Smooth muscle cell of the umbilical artery (primary cell): ENCODE results near the gene LCN12. TPM values are rescaled to one million over a fixed set of nuclear protein-coding genes. Genes with fewer than 3 reads are reported as not detected.

Experiments
- total RNA-seq: library from RNA; depleted of rRNA; stranded (reverse); fragments of >200 nt; gene quantifications from 2 replicates; pipeline ENCODE4 v1.2.3, GENCODE V29; 2014

Gene LCN12
- 0.30 and 0.51 TPM in 2 replicates for total RNA-seq

GRCh38 chr9:136951541-136952320, at the start of gene LCN12:
LCN12 (plus strand) TSS chr9:136952273; CDS start chr9:136952328, 55 bp downstream.

GRCh38 chr9:136944519-136945332, 7.3 kb upstream of the LCN12 start, which contains the start of the genes C8G and FBXW5:
C8G (plus strand) TSS chr9:136945243; CDS start chr9:136945321, 78 bp downstream.
FBXW5 (minus strand) TSS chr9:136944738; CDS start chr9:136944083, 655 bp downstream.

GRCh38 chr9:136977223-136977622, 25.1 kb downstream of the LCN12 start, which contains the start of gene PTGDS:
PTGDS (plus strand) TSS chr9:136977504; CDS start chr9:136977579, 75 bp downstream.

GRCh38 chr9:136982232-136983051, 30.4 kb downstream of the LCN12 start, which contains the start of gene LCNL1:
LCNL1 (plus strand) TSS chr9:136982993; CDS start chr9:136983587, 594 bp downstream.

GRCh38 chr9:136991993-136992818, 40.1 kb downstream of the LCN12 start, which contains the start of gene PAXX:
PAXX (plus strand) TSS chr9:136992422; CDS start chr9:136992444, 22 bp downstream.

GRCh38 chr9:136996361-136997292, 44.6 kb downstream of the LCN12 start, which contains the start of gene CLIC3:
CLIC3 (minus strand) TSS chr9:136996568; CDS start chr9:136996543, 25 bp downstream.

Other genes with a start within 250 kb of the LCN12 start
- 0.30 and 0.51 TPM in 2 replicates for gene DIPK1B, start 239.7 kb upstream of the LCN12 start, total RNA-seq
- not detected in 2 replicates for gene LCN10, start 209.3 kb upstream of the LCN12 start, total RNA-seq
- not detected in 2 replicates for gene LCN6, start 203.7 kb upstream of the LCN12 start, total RNA-seq
- not detected in 2 replicates for gene LCN8, start 194.0 kb upstream of the LCN12 start, total RNA-seq
- gene LCN15, start 187.8 kb upstream of the LCN12 start, total RNA-seq, result not detected in 2 replicates
- gene TMEM141, start 160.9 kb upstream of the LCN12 start, total RNA-seq, result 39.2 and 72.2 TPM in 2 replicates
- 0.30 and 0.32 TPM in 2 replicates for gene CCDC183, start 155.9 kb upstream of the LCN12 start, total RNA-seq
- gene RABL6, start 144.3 kb upstream of the LCN12 start, total RNA-seq, result 46.3 and 70.5 TPM in 2 replicates
- gene AJM1, start 109.8 kb upstream of the LCN12 start, total RNA-seq, result 2.1 and 2.4 TPM in 2 replicates
- gene PHPT1, start 102.9 kb upstream of the LCN12 start, total RNA-seq, result 65.8 and 98.9 TPM in 2 replicates
- 2.7 and 4.0 TPM in 2 replicates for gene MAMDC4, start 99.9 kb upstream of the LCN12 start, total RNA-seq
- 209 and 275 TPM in 2 replicates for gene EDF1, start 86.0 kb upstream of the LCN12 start, total RNA-seq
- 5.6 and 16.0 TPM in 2 replicates for gene TRAF2, start 65.8 kb upstream of the LCN12 start, total RNA-seq
- 142 and 159 TPM in 2 replicates for gene FBXW5, start 7.5 kb upstream of the LCN12 start, total RNA-seq
- gene C8G, start 7.0 kb upstream of the LCN12 start, total RNA-seq, result 0.59 TPM in 1 of 2 replicates, not detected in the other
- gene PTGDS, start 25.2 kb downstream of the LCN12 start, total RNA-seq, result 8.3 and 21.4 TPM in 2 replicates
- 0.88 and 1.5 TPM in 2 replicates for gene LCNL1, start 30.7 kb downstream of the LCN12 start, total RNA-seq
- 13.5 and 17.8 TPM in 2 replicates for gene PAXX, start 40.1 kb downstream of the LCN12 start, total RNA-seq
- 2.5 and 3.3 TPM in 2 replicates for gene CLIC3, start 44.3 kb downstream of the LCN12 start, total RNA-seq
- 46.0 and 68.3 TPM in 2 replicates for gene ABCA2, start 76.0 kb downstream of the LCN12 start, total RNA-seq
- under 0.01 TPM in 1 of 2 replicates, not detected in the other for gene FUT7, start 79.8 kb downstream of the LCN12 start, total RNA-seq
- 27.3 and 49.4 TPM in 2 replicates for gene NPDC1, start 93.9 kb downstream of the LCN12 start, total RNA-seq
- not detected in 2 replicates for gene ENTPD2, start 101.8 kb downstream of the LCN12 start, total RNA-seq
- 0.89 and 5.7 TPM in 2 replicates for gene SAPCD2, start 118.3 kb downstream of the LCN12 start, total RNA-seq
- gene UAP1L1, start 125.2 kb downstream of the LCN12 start, total RNA-seq, result 18.7 and 21.5 TPM in 2 replicates
- 176 and 185 TPM in 2 replicates for gene MAN1B1, start 134.7 kb downstream of the LCN12 start, total RNA-seq
- 69.1 and 79.6 TPM in 2 replicates for gene DPP7, start 162.5 kb downstream of the LCN12 start, total RNA-seq
- 0.09 TPM in 1 of 2 replicates, not detected in the other for gene GRIN1, start 186.9 kb downstream of the LCN12 start, total RNA-seq
- not detected in 2 replicates for gene LRRC26, start 217.8 kb downstream of the LCN12 start, total RNA-seq
- not detected in 2 replicates for gene TMEM210, start 219.8 kb downstream of the LCN12 start, total RNA-seq
- 25.5 and 28.8 TPM in 2 replicates for gene ANAPC2, start 236.3 kb downstream of the LCN12 start, total RNA-seq
- 51.0 and 65.9 TPM in 2 replicates for gene SSNA1, start 236.4 kb downstream of the LCN12 start, total RNA-seq
- gene TPRN, start 248.5 kb downstream of the LCN12 start, total RNA-seq, result 6.2 and 8.9 TPM in 2 replicates